Ovary (tissue), 9 donors: ENCODE data around the gene PASK. TPM values are rescaled to one million over a fixed set of nuclear protein-coding genes. Genes with fewer than 3 reads are reported as not detected.

ENCODE experiments used
- DNase-seq, 5 donors: peaks; one replicate each; pipeline ENCODE4 v3.0.0-alpha.2; 2019 to 2020
- H3K27ac ChIP-seq, 2 donors: fragments of 200-600 bp; one replicate each; pipeline versions ENCODE4 v1.5.1 to v1.8.0; 2019 to 2022
- H3K27me3 ChIP-seq: fragments of 200-600 bp; one replicate; pipeline ENCODE4 v1.8.0; 2022
- H3K36me3 ChIP-seq: fragments of 200-600 bp; sonication (generic); one replicate; pipeline ENCODE4 v1.5.1; 2019
- H3K4me1 ChIP-seq: one replicate; pipeline ENCODE4 v1.8.1; 2013; ENCODE audit warnings: mild to moderate bottlenecking, moderate library complexity; ENCODE audit not compliant: insufficient read depth
- H3K4me3 ChIP-seq: fragments of 200-600 bp; sonication (generic); one replicate; pipeline ENCODE4 v1.5.1; 2017
- H3K9me3 ChIP-seq, 2 donors: fragments of 200-600 bp in 1 of 2; sonication (generic) in 1 of 2; one replicate each; pipeline versions ENCODE4 v1.5.1 to v1.8.1; 2013 to 2019; ENCODE audit warnings: mild to moderate bottlenecking in 1 of 2, moderate library complexity in 1 of 2
- EP300 ChIP-seq: sonication (generic); formaldehyde crosslinking; IDR thresholded peaks from one replicate; pipeline ENCODE4 v1.6.1; 2017; ENCODE audit warnings: antibody characterized with exemption
- POLR2A ChIP-seq: fragments of 450-650 bp; IDR thresholded peaks from one replicate; pipeline ENCODE4 v1.6.1; 2017; ENCODE audit warnings: antibody characterized with exemption, mild to moderate bottlenecking, moderate library complexity
- WGBS, 3 donors: extraction: QIAGEN DNeasy Blood & Tissue Kit in 1 of 3; methylation state at CpG; one replicate each; pipeline versions ENCODE4 v1.1.5 to v1.1.7; 2013 to 2017; 5-methylcytosine and 5-hydroxymethylcytosine counted together
- intact Hi-C, 4 donors: fragments of 100-400 bp; cut with DNase I; formaldehyde crosslinking; loops; one replicate each; pipeline versions ENCODE4 v1.11.0 to v1.15.1; 2022 to 2023
- polyA plus RNA-seq, 2 donors: library from polyadenylated mRNA; stranded (reverse); fragments of 200-250 nt in 1 of 2; fragments of 350-450 nt in 1 of 2; fragmentation: Illumina TruSeq in 1 of 2; extraction: RNeasy Lipid Tissue Mini Kit (QIAGEN cat#74804) in 1 of 2; gene quantifications; one replicate each; pipeline ENCODE4 v1.2.3, GENCODE V29; 2013 to 2014
- total RNA-seq, 7 donors: library from RNA; depleted of rRNA in 2 of 7; stranded (reverse); fragments of >200 nt in 2 of 7; fragmentation: NEBNext Ultra II Directional in 3 of 7; extraction: Animal tissue kit (Norgen Biotek cat#: 25700) in 3 of 7; gene quantifications; one replicate each; pipeline versions ENCODE4 v1.1.0 to v1.2.4, GENCODE V29; 2016 to 2023
- TF ChIP-seq, protein P1 (sequence below), 3 donors: fragments of 450-650 bp in 2 of 3; fragments of 200-600 bp in 1 of 3; IDR thresholded peaks; one replicate each; pipeline versions ENCODE4 v1.5.1 to v1.8.0; 2016 to 2022; ENCODE audit warnings: antibody characterized with exemption in 3 of 3, mild to moderate bottlenecking in 1 of 3
- donor health status: DM: no; HTN: no; CAD: no; lungs with moderate emphysema.
- donor health status: DM: no; HTN: no; CAD: no.
- donor health status: Bipolar disorder and iron deficiency.
- donor health status: DM: yes; HTN: yes; CAD: no.
- donor health status: DM: no; HTN: no; CAD: no.
- donor health status: DM: yes; HTN: yes; CAD: no.

PASK gene
- total and polyA plus RNA-seq, 9 donors: 2.4 to 13.4 (median 7.4) TPM

DNA sequence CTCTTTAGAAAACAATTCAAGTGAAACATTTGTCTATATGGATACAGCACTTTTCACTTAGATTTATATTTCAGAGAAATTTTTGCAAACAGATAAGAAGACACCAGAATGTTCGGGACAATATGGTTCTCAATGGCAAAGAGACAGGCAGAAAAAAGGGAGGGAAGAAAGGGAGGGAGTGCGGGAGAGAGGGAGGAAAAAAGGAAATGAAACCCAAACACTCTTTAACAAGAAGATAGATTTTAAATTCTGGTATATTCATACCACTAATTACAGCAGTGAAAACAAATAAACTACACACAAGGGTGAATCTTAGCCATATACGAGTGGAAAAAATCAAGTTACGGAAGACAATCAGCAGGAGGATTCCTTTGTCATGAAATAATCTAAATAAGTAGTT, 3.0 kb downstream of the PASK start:
- no peak for DNase-seq

DNA sequence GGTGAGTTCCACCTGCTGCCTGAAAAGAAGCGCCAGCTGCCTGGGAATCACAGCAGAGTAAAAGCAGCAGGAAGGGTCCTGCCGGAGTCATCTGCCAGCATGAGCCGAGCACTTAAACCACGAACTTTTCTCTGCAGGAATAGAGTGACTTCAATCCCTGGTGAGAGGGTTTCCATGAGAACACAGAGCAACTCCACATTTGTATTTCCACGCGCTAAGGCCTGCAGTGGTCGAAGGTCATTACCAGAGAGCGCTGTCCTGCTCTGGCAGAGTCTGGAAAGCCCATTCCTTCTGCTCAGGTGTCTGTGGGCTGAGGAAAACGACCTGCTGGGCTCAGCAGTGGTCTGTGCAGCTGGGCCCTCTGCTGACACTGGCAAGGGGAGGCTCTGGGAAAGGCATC, 6.7 kb downstream of the PASK start:
- TF ChIP-seq POLR2A (no peak), EP300 (no peak)
- TF ChIP-seq, protein P1, sequence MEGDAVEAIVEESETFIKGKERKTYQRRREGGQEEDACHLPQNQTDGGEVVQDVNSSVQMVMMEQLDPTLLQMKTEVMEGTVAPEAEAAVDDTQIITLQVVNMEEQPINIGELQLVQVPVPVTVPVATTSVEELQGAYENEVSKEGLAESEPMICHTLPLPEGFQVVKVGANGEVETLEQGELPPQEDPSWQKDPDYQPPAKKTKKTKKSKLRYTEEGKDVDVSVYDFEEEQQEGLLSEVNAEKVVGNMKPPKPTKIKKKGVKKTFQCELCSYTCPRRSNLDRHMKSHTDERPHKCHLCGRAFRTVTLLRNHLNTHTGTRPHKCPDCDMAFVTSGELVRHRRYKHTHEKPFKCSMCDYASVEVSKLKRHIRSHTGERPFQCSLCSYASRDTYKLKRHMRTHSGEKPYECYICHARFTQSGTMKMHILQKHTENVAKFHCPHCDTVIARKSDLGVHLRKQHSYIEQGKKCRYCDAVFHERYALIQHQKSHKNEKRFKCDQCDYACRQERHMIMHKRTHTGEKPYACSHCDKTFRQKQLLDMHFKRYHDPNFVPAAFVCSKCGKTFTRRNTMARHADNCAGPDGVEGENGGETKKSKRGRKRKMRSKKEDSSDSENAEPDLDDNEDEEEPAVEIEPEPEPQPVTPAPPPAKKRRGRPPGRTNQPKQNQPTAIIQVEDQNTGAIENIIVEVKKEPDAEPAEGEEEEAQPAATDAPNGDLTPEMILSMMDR (IDR thresholded peaks at IDR 0.05): no peak
- 88 to 92% (median 91%) methylated on average over 9 of the region's 9 CpGs for WGBS, 3 donors
- no peak overlapping the region for H3K4me3 ChIP-seq
- H3K27ac ChIP-seq: no peak overlapping the region
- no peak for DNase-seq
- no peaks in the 10 kb centered on the region for H3K4me1 ChIP-seq
- intact Hi-C loops: no loop called here
- no peaks in the 10 kb centered on the region for H3K36me3 ChIP-seq
- H3K27me3 ChIP-seq: no peaks in the 10 kb centered on the region
- no peaks in the 10 kb centered on the region for H3K9me3 ChIP-seq

More for the DNA sequence above, 3.0 kb downstream of the PASK start:
- no peaks in the 10 kb centered on the region for H3K27me3 ChIP-seq
- no peaks in the 10 kb centered on the region for H3K4me1 ChIP-seq
- H3K4me3 ChIP-seq: no peak overlapping the region
- H3K27ac ChIP-seq: no peak overlapping the region
- no peaks in the 10 kb centered on the region for H3K36me3 ChIP-seq
- intact Hi-C loops: no loop called here
- no peaks in the 10 kb centered on the region for H3K9me3 ChIP-seq
- TF ChIP-seq, protein P1 (IDR thresholded peaks at IDR 0.05): no peak
- TF ChIP-seq POLR2A (no peak), EP300 (no peak)
- WGBS, 3 donors: 71 to 84% (median 77%) methylated on average over 4 of the region's 4 CpGs

DNA sequence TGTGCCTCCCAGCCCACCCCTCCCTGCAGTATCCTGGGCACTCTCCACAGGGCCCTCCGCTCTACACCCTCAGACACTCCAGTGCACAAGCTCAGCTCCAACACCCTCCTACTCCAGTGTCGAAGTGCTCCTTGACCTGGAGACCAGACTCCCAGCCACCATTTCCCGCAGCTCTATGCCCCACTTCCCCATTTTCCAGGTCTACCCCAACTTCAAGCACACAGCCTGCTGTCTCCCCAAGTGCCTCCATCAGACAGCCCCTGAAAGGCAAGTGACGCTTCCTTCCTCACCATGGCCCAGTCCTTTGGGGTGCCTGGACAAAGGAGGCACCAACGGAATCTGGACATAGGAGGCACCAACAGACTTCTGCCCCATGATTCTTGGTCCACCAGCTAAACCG, 7.2 kb downstream of the PASK start:
- no peak for DNase-seq
- H3K36me3 ChIP-seq: no peaks in the 10 kb centered on the region
- H3K27me3 ChIP-seq: no peaks in the 10 kb centered on the region
- H3K9me3 ChIP-seq: no peaks in the 10 kb centered on the region
- no peak for TF ChIP-seq EP300
- TF ChIP-seq POLR2A: no peak
- TF ChIP-seq, protein P1 (IDR thresholded peaks at IDR 0.05): no peak
- H3K4me1 ChIP-seq: no peaks in the 10 kb centered on the region
- intact Hi-C loops: no loop called here
- 95 to 97% (median 96%) methylated on average over 6 of the region's 6 CpGs for WGBS, 3 donors
- H3K27ac ChIP-seq: no peak overlapping the region
- no peak overlapping the region for H3K4me3 ChIP-seq

DNA sequence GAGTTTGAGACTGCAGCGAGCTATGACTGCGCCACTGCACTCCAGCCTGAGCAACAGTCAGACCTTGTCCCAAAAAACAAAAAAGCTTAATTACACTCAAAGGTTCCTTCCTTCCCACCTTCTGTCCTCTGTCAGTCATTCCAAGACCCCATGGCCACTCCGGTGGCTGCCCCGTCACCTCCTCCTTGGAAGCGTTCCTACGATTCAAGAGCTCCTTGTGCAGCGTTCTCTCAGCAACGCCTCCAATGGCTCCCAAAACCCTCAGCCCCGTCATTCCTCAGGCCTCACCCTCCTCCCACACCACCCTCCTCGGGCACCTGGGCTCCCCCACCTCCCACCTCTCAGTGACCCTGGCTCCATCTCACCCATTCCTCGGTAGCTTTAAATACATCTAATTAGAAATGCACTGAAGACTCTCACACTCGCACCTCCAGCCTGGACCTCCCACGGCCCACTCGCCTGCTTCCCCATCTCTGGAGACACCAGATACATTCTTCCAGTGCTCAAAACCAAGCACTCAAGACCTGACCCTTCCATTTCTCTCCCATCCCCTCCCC, 8.0 kb downstream of the PASK start:
- Histone ChIP-seq H3K36me3 (no peaks in the 10 kb centered on the region), H3K4me3 (no peak overlapping the region), H3K27me3 (no peaks in the 10 kb centered on the region), H3K27ac (no peak overlapping the region), H3K4me1 (no peaks in the 10 kb centered on the region), H3K9me3 (no peaks in the 10 kb centered on the region)
- WGBS, 3 donors: 91 to 95% (median 93%) methylated on average over 14 of the region's 14 CpGs
- intact Hi-C loops: no loop called here
- DNase-seq: no peak
- no peak for TF ChIP-seq EP300
- TF ChIP-seq, protein P1 (IDR thresholded peaks at IDR 0.05): no peak
- no peak for TF ChIP-seq POLR2A
